Subcutaneous adipose tissue (tissue), 4 donors: ENCODE results near the gene GTF2A1. TPM values are rescaled to one million over a fixed set of nuclear protein-coding genes. Genes with fewer than 3 reads are reported as not detected.

ENCODE experiments used
- CTCF ChIP-seq: fragments of 450-650 bp; IDR thresholded peaks from one replicate; pipeline ENCODE4 v1.5.1; 2016; ENCODE audit warnings: low read depth, mild to moderate bottlenecking, control low read depth, antibody characterized with exemption, moderate library complexity
- total RNA-seq, 4 donors: library from RNA; depleted of rRNA; stranded (reverse); fragments of >200 nt; gene quantifications; one replicate each; pipeline ENCODE4 v1.1.0, GENCODE V29; 2016

GTF2A1 gene
- total RNA-seq, 4 donors from 2014 or later, result 23.4 to 34.1 (median 30.2) TPM

GRCh38 chr14:81166121-81166520, 54.6 kb downstream of the GTF2A1 start:
- TF ChIP-seq CTCF, result no peak

GRCh38 chr14:81165188-81165587, 55.6 kb downstream of the GTF2A1 start:
- no peak for TF ChIP-seq CTCF

GRCh38 chr14:81164167-81164774, 56.5 kb downstream of the GTF2A1 start:
- TF ChIP-seq CTCF, result no peak

- no peak for TF ChIP-seq CTCF
These were observed 57.8 kb downstream of the GTF2A1 start for GRCh38 chr14:81162941-81163340.

GRCh38 chr14:81161749-81162148, 59.0 kb downstream of the GTF2A1 start:
- TF ChIP-seq CTCF, result no peak

GRCh38 chr14:81161088-81161487, 59.7 kb downstream of the GTF2A1 start:
- no peak for TF ChIP-seq CTCF

GRCh38 chr14:81157431-81157830, 63.3 kb downstream of the GTF2A1 start:
- TF ChIP-seq CTCF, result no peak
